WTC11 (cell line): ENCODE measurements around the gene CREG2.

Source experiments
- E2F4 ChIP-seq: sonication (generic); formaldehyde crosslinking; IDR thresholded peaks from 2 replicates; pipeline ENCODE4 v1.8.1; 2022; ENCODE audit warnings: low read depth, mild to moderate bottlenecking, moderate library complexity, missing genetic modification reagents, borderline replicate concordance
- NFE2L1 ChIP-seq: sonication (generic); formaldehyde crosslinking; IDR thresholded peaks from 2 replicates; pipeline ENCODE4 v1.8.1; 2023; ENCODE audit warnings: missing genetic modification reagents
- NR3C1 ChIP-seq: sonication (generic); formaldehyde crosslinking; conservative IDR thresholded peaks from 2 replicates; pipeline ENCODE4 v1.8.1; 2023; ENCODE audit warnings: low read depth, mild to moderate bottlenecking, missing genetic modification reagents
- RORB ChIP-seq: fragments of 250-450 bp; sonication (Bioruptor Pico); IDR thresholded peaks from 2 replicates; pipeline ENCODE4 v1.9.0; 2021; ENCODE audit warnings: mild to moderate bottlenecking
- TF ChIP-seq, protein P1 (sequence below): fragments of 200-600 bp; IDR thresholded peaks from 2 replicates; pipeline ENCODE4 v1.8.0; 2022; ENCODE audit warnings: antibody characterized with exemption
- TF ChIP-seq, protein P2 (sequence below): sonication (generic); formaldehyde crosslinking; IDR thresholded peaks from 2 replicates; pipeline ENCODE4 v1.8.0; 2022; ENCODE audit warnings: mild to moderate bottlenecking, missing genetic modification reagents

DNA sequence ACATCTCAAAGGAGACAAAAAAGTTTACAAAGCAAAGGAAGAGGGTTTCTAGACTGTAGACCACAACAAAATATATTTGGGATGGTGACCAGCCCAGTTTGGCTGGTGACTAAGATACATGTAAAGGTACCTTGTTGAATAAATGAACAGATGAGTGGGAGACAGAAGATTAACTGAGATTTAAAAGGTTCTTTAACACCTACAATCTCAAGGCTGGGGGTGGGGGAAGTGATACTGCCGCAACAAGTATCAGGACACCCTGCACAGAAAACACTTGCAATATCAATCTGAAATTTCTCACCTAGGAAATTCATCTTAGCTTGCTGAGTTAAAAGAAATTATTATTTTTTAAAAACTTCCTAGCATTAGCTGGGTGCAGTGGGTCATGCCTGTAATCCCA is 87.1 kb downstream of the CREG2 start:
- TF ChIP-seq NFE2L1 (CRISPR knock-in tag), result no peak
- TF ChIP-seq, protein P1, sequence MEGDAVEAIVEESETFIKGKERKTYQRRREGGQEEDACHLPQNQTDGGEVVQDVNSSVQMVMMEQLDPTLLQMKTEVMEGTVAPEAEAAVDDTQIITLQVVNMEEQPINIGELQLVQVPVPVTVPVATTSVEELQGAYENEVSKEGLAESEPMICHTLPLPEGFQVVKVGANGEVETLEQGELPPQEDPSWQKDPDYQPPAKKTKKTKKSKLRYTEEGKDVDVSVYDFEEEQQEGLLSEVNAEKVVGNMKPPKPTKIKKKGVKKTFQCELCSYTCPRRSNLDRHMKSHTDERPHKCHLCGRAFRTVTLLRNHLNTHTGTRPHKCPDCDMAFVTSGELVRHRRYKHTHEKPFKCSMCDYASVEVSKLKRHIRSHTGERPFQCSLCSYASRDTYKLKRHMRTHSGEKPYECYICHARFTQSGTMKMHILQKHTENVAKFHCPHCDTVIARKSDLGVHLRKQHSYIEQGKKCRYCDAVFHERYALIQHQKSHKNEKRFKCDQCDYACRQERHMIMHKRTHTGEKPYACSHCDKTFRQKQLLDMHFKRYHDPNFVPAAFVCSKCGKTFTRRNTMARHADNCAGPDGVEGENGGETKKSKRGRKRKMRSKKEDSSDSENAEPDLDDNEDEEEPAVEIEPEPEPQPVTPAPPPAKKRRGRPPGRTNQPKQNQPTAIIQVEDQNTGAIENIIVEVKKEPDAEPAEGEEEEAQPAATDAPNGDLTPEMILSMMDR, result no peak
- TF ChIP-seq, protein P2, sequence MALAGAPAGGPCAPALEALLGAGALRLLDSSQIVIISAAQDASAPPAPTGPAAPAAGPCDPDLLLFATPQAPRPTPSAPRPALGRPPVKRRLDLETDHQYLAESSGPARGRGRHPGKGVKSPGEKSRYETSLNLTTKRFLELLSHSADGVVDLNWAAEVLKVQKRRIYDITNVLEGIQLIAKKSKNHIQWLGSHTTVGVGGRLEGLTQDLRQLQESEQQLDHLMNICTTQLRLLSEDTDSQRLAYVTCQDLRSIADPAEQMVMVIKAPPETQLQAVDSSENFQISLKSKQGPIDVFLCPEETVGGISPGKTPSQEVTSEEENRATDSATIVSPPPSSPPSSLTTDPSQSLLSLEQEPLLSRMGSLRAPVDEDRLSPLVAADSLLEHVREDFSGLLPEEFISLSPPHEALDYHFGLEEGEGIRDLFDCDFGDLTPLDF, result no peak
- no peak for TF ChIP-seq E2F4 (CRISPR knock-in tag)
- no peak for TF ChIP-seq NR3C1 (CRISPR knock-in tag)
- TF ChIP-seq RORB, result no peak
